ENCODE results near the gene CFAP141.

CFAP141 gene

GRCh38 chr1:154170547-154171222 lies 35.4 kb downstream of the CFAP141 start:
- DNase-seq, result no peak

- DNase-seq, result no peak
Measured at GRCh38 chr1:154167461-154167860, 38.7 kb downstream of the CFAP141 start.

- no peak for DNase-seq
Measured at GRCh38 chr1:154166207-154166606, 39.9 kb downstream of the CFAP141 start.

- DNase-seq, result no peak
Measured at GRCh38 chr1:154159554-154159953, 46.6 kb downstream of the CFAP141 start.

- DNase-seq, result no peak
Measured at GRCh38 chr1:154158307-154159125, 47.6 kb downstream of the CFAP141 start.

- no peak for DNase-seq
Measured at GRCh38 chr1:154157520-154158306, 48.4 kb downstream of the CFAP141 start.

- no peak for DNase-seq
Measured at GRCh38 chr1:154155251-154155650, 50.9 kb downstream of the CFAP141 start.

- DNase-seq, result peak in 1 of 2 experiments; percentile 12
Measured at GRCh38 chr1:154154534-154155191, 51.5 kb downstream of the CFAP141 start, which contains the start of gene NUP210L. TSS of gene NUP210L (minus strand) at chr1:154155073.

- DNase-seq, result no peak
Measured at GRCh38 chr1:154154053-154154452, 52.1 kb downstream of the CFAP141 start.

- no peak for DNase-seq
Measured at GRCh38 chr1:154151311-154151710, 54.8 kb downstream of the CFAP141 start.

Data from NCI-H526 (cell line).